ENCODE data around the gene RAB5IF. TPM values are rescaled to one million over a fixed set of nuclear protein-coding genes. Genes with fewer than 3 reads are reported as not detected.
"Not testable (repeated sequence)": the region's sequence is repeated elsewhere in the genome, so short reads cannot be mapped to it uniquely, and the experiment has no call there.

RAB5IF gene
- total RNA-seq = 65.2 and 69.4 TPM in 2 replicates
- long read RNA-seq, partial matches to known transcripts = 0 of 5 reads
- long read RNA-seq, other reads (novel, unspliced or antisense) = 0 of 5 reads

GRCh38 chr20:36605399-36606157 is at the start of gene RAB5IF:
Gene RAB5IF, plus strand, starts transcription at chr20:36605779. Its CDS starts 173 bp downstream, at chr20:36605952.
- peak; percentile 100 for DNase-seq (ENCODE audit: extremely low spot score, unreplicated experiment)
- Mint-ChIP-seq H3K4me1 (ENCODE audit: unreplicated experiment) (peaks cover 23% of the 10 kb centered on the region), H3K9me3 (ENCODE audit: unreplicated experiment) (no peaks in the 10 kb centered on the region), H3K27me3 (ENCODE audit: unreplicated experiment) (no peaks in the 10 kb centered on the region), H3K36me3 (ENCODE audit: unreplicated experiment) (peaks cover 4% of the 10 kb centered on the region), H3K27ac (ENCODE audit: unreplicated experiment) (peak within 1 kb of the TSS; percentile 94), H3K4me3 (ENCODE audit: unreplicated experiment) (peak within 1 kb of the TSS; percentile 95)
- peak; percentile 96 for TF ChIP-seq CTCF (IDR thresholded peaks at IDR 0.05)

GRCh38 chr20:36562724-36563123 is 42.9 kb upstream of the RAB5IF start:
- Mint-ChIP-seq H3K9me3 (ENCODE audit: unreplicated experiment) (peaks cover 3% of the 10 kb centered on the region), H3K4me1 (ENCODE audit: unreplicated experiment) (no peaks in the 10 kb centered on the region), H3K27me3 (ENCODE audit: unreplicated experiment) (no peaks in the 10 kb centered on the region), H3K27ac (ENCODE audit: unreplicated experiment) (no peak overlapping the region), H3K4me3 (ENCODE audit: unreplicated experiment) (no peak overlapping the region), H3K36me3 (ENCODE audit: unreplicated experiment) (no peaks in the 10 kb centered on the region)
- TF ChIP-seq CTCF (IDR thresholded peaks at IDR 0.05) = no peak
- DNase-seq (ENCODE audit: extremely low spot score, unreplicated experiment) = no peak

GRCh38 chr20:36563374-36563773 is 42.2 kb upstream of the RAB5IF start:
- no peaks in the 10 kb centered on the region for H3K27me3 Mint-ChIP-seq (ENCODE audit: unreplicated experiment)
- H3K36me3 Mint-ChIP-seq (ENCODE audit: unreplicated experiment) = no peaks in the 10 kb centered on the region
- H3K9me3 Mint-ChIP-seq (ENCODE audit: unreplicated experiment) = peaks cover 3% of the 10 kb centered on the region
- H3K4me3 Mint-ChIP-seq (ENCODE audit: unreplicated experiment) = no peak overlapping the region
- no peak for DNase-seq (ENCODE audit: extremely low spot score, unreplicated experiment)
- TF ChIP-seq CTCF (IDR thresholded peaks at IDR 0.05) = no peak
- no peaks in the 10 kb centered on the region for H3K4me1 Mint-ChIP-seq (ENCODE audit: unreplicated experiment)
- no peak overlapping the region for H3K27ac Mint-ChIP-seq (ENCODE audit: unreplicated experiment)

GRCh38 chr20:36564078-36564725 is 41.4 kb upstream of the RAB5IF start:
- not testable (repeated sequence) for H3K4me1 Mint-ChIP-seq (ENCODE audit: unreplicated experiment); DNase-seq (ENCODE audit: extremely low spot score, unreplicated experiment); H3K36me3 Mint-ChIP-seq (ENCODE audit: unreplicated experiment); H3K27me3 Mint-ChIP-seq (ENCODE audit: unreplicated experiment); H3K27ac Mint-ChIP-seq (ENCODE audit: unreplicated experiment); H3K9me3 Mint-ChIP-seq (ENCODE audit: unreplicated experiment); H3K4me3 Mint-ChIP-seq (ENCODE audit: unreplicated experiment)

GRCh38 chr20:36564726-36565121 is 40.9 kb upstream of the RAB5IF start:
- H3K4me1 Mint-ChIP-seq (ENCODE audit: unreplicated experiment); H3K9me3 Mint-ChIP-seq (ENCODE audit: unreplicated experiment); H3K36me3 Mint-ChIP-seq (ENCODE audit: unreplicated experiment); DNase-seq (ENCODE audit: extremely low spot score, unreplicated experiment); H3K27ac Mint-ChIP-seq (ENCODE audit: unreplicated experiment); H3K27me3 Mint-ChIP-seq (ENCODE audit: unreplicated experiment); H3K4me3 Mint-ChIP-seq (ENCODE audit: unreplicated experiment): not testable (repeated sequence)

GRCh38 chr20:36565520-36565919 is 40.1 kb upstream of the RAB5IF start:
- Mint-ChIP-seq H3K27ac (ENCODE audit: unreplicated experiment) (no peak overlapping the region), H3K27me3 (ENCODE audit: unreplicated experiment) (no peaks in the 10 kb centered on the region), H3K36me3 (ENCODE audit: unreplicated experiment) (no peaks in the 10 kb centered on the region), H3K9me3 (ENCODE audit: unreplicated experiment) (peaks cover 3% of the 10 kb centered on the region), H3K4me3 (ENCODE audit: unreplicated experiment) (no peak overlapping the region), H3K4me1 (ENCODE audit: unreplicated experiment) (peaks cover 12% of the 10 kb centered on the region)
- no peak for TF ChIP-seq CTCF (IDR thresholded peaks at IDR 0.05)
- DNase-seq (ENCODE audit: extremely low spot score, unreplicated experiment) = no peak

Data from osteocyte (in vitro differentiated cells).